AG09319 (cell line): ENCODE measurements around the gene LGI1.

Experiments used
- DNase-seq: peaks from one replicate; pipeline ENCODE4 v3.0.0-alpha.2; 2010; ENCODE audit warnings: low read depth; ENCODE audit errors: extremely low read depth
- CTCF ChIP-seq: IDR thresholded peaks from 2 replicates; pipeline ENCODE4 v1.5.1; 2011; ENCODE audit warnings: low read depth, mild to moderate bottlenecking, inconsistent platforms, low read length, moderate library complexity

The LGI1 gene

GRCh38 chr10:93753621-93754250 lies 4.0 kb upstream of the LGI1 start:
- TF ChIP-seq CTCF, result no peak
- no peak for DNase-seq

- no peak for TF ChIP-seq CTCF
- no peak for DNase-seq
Measured at GRCh38 chr10:93754761-93755160, 3.0 kb upstream of the LGI1 start.

DNA sequence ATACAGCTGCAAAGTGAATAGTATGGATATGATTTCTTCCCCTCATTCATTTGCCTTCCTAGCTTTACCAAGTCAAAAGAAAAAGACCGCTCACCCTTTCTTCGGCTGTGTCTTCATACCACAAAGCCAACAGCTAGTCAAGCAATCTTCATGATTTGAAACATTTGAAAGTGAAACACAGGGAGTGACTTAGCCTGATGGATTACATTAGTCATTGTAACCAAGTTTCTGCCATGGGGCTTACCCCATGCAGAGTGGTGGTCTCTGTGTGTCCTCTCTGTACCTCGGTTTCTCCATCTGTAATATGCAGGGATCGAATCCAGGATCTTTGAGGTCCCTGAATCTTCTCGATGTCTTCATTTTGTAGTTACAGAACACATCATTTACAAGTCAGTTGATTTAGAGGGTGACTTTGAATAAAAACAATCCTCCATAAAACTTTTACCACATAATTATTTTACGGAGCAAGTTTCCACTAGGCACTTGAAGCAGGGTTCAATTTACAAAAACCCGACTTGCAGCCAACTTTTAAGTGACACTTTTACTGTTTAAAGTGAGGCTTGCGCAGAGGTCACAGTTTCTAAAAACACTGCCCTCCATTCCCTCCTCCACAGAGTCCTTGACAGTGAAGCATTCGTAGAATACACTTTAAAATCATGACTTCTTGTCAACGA lies 2.2 kb upstream of the LGI1 start:
- no peak for TF ChIP-seq CTCF
- DNase-seq, result no peak

- no peak for TF ChIP-seq CTCF
- DNase-seq, result no peak
Measured at GRCh38 chr10:93756118-93756517, 1.6 kb upstream of the LGI1 start.

DNA sequence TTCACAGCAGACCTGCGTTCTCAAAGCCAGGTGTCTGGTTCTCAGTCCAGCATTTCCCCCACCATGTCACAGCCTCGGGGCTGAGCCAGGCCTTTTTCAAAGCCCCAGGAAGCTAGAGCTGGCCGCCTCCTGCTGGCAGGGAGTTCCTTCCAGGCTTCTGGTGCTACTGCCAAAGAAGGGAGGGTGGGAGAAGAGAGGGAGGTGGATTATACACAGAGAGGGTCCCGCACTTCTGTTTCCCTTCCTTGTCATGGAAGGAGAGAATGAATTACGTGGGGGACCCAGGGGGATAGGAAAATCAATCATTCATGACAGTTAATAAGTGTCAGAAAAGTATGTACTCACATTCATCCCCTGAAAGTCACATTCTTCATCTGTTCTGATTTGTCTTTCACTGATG lies 600 bp upstream of the LGI1 start:
- TF ChIP-seq CTCF, result 0 out of 2 replicates have a peak, but pooled peaks have one; percentile 1
- DNase-seq, result no peak

DNA sequence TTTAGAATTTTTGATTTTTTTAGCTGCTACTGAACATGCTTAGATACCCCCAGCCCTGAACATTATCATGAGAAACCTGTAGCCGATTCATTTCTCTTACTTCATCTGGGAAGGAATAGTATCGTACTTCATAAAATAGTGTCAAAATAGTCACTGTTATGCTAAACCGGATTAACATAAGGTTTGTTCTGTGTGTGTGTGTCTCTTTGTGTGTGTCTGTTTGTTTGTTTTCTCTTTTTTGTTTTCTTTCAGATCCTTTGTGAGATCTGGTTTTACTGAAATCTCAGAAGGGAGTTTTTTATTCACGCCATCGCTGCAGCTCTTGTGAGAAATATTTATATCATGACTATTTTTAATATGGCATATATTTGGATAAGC lies 761 bp downstream of the LGI1 start:
- TF ChIP-seq CTCF, result no peak
- no peak for DNase-seq

DNA sequence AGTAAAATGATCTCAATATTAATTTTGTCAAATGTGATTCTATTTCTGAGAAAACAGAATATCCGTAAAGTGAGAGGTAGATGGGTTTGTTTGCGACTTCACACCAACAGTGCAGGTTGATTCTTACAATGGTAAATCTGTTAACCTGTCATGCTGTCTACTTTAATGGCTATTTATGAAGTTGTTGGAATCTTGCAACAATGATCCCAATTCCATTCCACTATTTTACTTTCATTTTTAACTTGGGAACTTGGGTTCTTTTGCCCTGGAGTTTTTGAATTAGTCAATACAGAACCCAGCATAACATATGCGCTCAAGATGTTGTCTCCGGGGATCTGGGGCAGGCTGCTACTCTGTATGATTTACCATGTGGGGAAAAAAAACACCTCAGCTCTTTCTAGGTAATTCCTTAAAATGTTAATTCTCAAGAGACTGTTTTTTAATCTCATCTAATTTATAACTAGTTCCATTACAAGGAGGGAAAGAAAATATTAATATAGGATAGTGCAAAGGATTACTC lies 1.2 kb downstream of the LGI1 start:
- no peak for DNase-seq
- no peak for TF ChIP-seq CTCF
